GM12874 (cell line): ENCODE measurements around the gene SLC6A2.

Source experiments
- TF ChIP-seq, protein P1 (sequence below): IDR thresholded peaks from 2 replicates; pipeline ENCODE4 v1.5.1; 2011; ENCODE audit warnings: low read depth, mild to moderate bottlenecking, control low read depth, low read length, moderate library complexity; ENCODE audit not compliant: insufficient read depth

SLC6A2 gene

DNA sequence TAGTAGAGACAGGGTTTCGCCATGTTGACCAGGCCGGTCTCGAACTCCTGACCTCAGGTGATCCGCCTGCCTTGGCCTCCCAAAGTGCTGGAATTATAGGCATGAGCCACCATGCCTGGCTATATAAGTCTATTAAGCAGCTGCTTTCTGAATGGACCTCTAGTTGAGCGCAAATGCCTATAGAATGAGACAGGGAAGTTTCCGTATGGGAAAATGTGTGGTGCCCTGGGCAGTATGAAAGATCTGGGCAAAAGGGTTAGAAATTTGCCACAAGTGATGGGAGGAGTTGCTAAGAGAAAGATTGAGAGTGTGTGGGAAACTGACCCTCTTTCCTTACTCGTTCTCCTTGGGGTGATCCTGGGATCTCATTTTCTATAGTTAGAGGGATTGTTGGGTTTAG, 26.3 kb downstream of the SLC6A2 start:
- TF ChIP-seq, protein P1, sequence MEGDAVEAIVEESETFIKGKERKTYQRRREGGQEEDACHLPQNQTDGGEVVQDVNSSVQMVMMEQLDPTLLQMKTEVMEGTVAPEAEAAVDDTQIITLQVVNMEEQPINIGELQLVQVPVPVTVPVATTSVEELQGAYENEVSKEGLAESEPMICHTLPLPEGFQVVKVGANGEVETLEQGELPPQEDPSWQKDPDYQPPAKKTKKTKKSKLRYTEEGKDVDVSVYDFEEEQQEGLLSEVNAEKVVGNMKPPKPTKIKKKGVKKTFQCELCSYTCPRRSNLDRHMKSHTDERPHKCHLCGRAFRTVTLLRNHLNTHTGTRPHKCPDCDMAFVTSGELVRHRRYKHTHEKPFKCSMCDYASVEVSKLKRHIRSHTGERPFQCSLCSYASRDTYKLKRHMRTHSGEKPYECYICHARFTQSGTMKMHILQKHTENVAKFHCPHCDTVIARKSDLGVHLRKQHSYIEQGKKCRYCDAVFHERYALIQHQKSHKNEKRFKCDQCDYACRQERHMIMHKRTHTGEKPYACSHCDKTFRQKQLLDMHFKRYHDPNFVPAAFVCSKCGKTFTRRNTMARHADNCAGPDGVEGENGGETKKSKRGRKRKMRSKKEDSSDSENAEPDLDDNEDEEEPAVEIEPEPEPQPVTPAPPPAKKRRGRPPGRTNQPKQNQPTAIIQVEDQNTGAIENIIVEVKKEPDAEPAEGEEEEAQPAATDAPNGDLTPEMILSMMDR, result no peak

DNA sequence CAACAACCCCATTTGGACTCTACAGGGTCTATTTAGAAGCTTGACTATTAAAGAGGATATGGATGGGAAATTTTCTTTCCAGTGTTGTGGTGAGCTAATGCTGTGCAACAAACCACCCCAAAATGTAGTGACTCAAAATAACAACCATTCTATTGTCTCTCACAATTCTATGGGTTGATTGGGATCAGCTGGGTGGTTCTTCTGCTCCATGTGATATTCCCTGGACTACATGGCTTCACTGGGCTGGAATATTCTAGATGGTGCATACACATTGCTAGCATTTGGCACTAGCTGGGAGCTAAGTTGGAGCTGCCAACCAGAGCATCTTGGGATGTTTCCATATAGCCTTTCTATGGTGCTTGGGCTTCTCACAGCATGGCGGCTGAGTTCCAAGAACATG, 30.2 kb downstream of the SLC6A2 start:
- TF ChIP-seq, protein P1, result no peak

DNA sequence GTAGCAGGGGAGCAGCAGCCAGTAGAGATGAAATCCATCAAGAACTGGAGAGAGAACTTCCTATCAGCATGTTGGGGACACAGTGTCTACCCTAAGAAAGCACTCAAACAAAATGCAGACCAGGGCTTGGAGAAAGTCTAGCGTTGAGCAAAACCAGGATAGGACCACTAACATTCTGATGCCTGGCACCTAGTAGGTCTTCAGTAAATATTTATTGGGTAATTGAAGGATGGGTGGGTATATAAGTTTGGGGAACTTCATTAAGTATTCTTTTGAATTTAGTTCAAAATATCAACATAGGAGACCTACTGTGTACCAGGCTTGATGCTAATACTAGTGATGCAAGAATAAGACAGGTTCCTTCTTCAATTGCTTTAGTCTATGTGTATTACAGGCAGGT, 30.9 kb downstream of the SLC6A2 start:
- TF ChIP-seq, protein P1, result no peak

DNA sequence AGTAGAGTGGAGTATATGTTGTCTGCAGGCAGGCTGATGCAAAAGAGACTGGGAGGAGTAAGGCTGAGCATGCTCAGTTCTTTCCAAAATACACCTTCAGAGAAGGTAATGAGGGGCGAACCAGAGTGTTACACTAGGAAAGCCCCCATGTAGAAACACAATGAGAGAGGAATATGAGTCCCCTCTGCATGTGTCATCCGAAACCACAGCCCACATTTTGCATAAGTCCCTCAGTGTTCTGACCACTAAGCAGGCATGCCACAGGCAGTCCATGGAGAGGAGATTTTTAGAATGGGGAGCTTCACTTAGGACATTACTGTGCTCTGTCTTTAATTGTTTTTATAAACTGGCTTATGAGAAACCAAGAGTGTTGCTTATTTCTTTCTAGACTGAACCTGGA, 32.0 kb downstream of the SLC6A2 start:
- TF ChIP-seq, protein P1, result no peak

DNA sequence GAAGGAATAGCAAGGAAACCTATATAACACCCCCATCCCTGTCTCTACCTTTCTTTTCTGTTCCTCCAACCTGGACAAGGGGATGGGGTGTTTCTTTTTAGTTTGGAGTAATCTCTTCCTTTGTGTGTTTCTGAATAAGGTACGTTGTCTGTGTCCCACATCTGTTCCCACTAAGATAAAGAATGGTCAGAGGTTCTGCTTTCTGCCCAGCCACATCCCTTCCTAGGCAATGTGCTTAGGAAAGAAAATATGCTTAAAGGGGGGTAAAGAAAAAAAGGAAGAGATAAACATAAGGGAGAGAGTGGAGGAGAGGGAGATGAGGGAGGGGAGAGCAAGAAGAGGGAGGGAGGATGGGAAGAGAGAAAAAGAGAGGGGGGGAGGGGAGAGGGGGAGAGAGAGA, 35.1 kb downstream of the SLC6A2 start:
- TF ChIP-seq, protein P1, result no peak

DNA sequence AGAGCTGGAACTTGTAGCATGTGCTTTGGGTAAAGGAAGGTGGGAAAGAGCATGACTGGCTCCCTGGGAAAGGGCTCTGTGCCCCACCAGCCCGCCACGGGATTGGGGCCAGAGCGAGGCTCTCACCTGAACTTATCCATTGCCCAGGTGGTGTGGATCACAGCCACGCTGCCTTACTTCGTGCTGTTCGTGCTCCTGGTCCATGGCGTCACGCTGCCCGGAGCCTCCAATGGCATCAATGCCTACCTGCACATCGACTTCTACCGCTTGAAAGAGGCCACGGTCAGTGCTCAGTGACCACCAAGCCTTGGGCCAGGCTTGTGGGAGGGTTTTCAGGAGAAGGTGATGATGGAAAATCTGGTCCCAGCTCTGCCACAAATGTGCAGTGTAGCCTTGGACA, 36.0 kb downstream of the SLC6A2 start:
- TF ChIP-seq, protein P1, result no peak

DNA sequence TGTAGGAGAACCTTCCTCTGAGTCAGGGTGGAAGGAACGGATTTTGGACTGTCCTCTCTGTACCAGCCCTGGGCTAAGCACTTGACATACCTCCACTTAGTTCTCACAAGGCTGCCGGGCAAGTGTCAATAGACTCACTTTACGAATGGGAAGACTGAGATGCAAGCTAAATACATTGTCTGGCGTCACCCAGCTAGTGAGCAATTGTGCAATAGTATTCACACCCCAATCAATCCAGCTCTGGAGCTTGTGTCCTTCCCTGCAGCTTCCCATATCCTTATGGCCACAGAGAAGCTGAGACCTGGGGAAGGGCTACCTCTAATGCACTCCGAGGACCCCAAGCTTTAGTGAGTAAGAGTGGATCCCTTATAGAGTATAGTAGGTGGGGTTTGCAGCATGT, 39.8 kb downstream of the SLC6A2 start:
- TF ChIP-seq, protein P1, result no peak

DNA sequence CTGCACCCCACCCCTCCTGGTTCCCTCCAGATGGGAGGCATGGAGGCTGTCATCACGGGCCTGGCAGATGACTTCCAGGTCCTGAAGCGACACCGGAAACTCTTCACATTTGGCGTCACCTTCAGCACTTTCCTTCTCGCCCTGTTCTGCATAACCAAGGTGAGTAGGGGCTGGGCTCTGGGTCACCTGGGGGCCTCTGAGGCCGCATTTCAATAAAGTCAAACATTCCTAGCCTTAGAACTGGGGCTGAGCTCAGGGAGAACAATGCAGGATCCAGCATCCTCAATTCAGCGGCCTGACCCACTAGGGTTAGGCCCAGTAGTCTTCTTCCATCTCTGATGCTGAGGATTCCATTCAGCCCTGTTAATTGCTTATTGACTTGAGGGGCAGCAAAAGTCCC, 42.1 kb downstream of the SLC6A2 start:
- TF ChIP-seq, protein P1, result no peak
